IMR-90 (cell line): ENCODE data around the gene KITLG. TPM values are rescaled to one million over a fixed set of nuclear protein-coding genes. Genes with fewer than 3 reads are reported as not detected.

Experiments
- ATAC-seq: fragments of 200-7000 bp; cut with Tn5 transposase; 2 replicates; pipeline ENCODE4 v1.9.1; 2020; ENCODE audit warnings: low read depth, mild to moderate bottlenecking, moderate library complexity
- BruUV-seq: library from RNA; stranded (reverse); fragments of 400-500 nt; replicated peaks from 2 replicates; lab custom pipeline; 2021; lab: Mats Ljungman, UMichigan
- CTCF ChIA-PET: fragments of 300-600 bp; formaldehyde crosslinking; extraction: SDS; loops from one replicate; lab custom pipeline; 2021; ENCODE audit warnings: antibody characterized with exemption; lab: Yijun Ruan, JAX
- POLR2A ChIA-PET: fragments of 300-600 bp; sonication (Branson Sonifier 250); formaldehyde crosslinking; loops from one replicate; lab custom pipeline; 2022; ENCODE audit warnings: antibody characterized with exemption; ENCODE audit not compliant: unreplicated experiment; lab: Charles Lee
- DNase-seq: peaks from one replicate; pipeline ENCODE4 v3.0.0; 2013
- H2AFZ ChIP-seq: replicated peaks from 2 replicates; pipeline ENCODE3; 2013; ENCODE audit warnings: low read length, mild to moderate bottlenecking; ENCODE audit not compliant: poor library complexity
- H2AK5ac ChIP-seq: 2 replicates; pipeline ENCODE4 v1.6.1; 2013; ENCODE audit warnings: low read depth, low read length, inconsistent platforms
- H2AK9ac ChIP-seq: replicated peaks from 2 replicates; pipeline ENCODE3; 2013; ENCODE audit warnings: mild to moderate bottlenecking, low read depth, low read length, moderate library complexity; ENCODE audit not compliant: poor library complexity
- H2BK120ac ChIP-seq: 2 replicates; pipeline ENCODE4 v1.6.1; 2013; ENCODE audit warnings: low read depth, low read length, inconsistent platforms
- H2BK15ac ChIP-seq: 3 replicates; pipeline ENCODE4 v1.6.1; 2013; ENCODE audit warnings: low read depth, low read length, inconsistent platforms
- H2BK20ac ChIP-seq: 2 replicates; pipeline ENCODE4 v1.6.1; 2013; ENCODE audit warnings: low read depth, mild to moderate bottlenecking, inconsistent platforms, low read length, moderate library complexity
- H2BK5ac ChIP-seq: 2 replicates; pipeline ENCODE4 v1.6.1; 2013; ENCODE audit warnings: mild to moderate bottlenecking, low read depth, low read length, inconsistent platforms; ENCODE audit not compliant: poor library complexity, severe bottlenecking
- H3K14ac ChIP-seq: replicated peaks from 2 replicates; pipeline ENCODE4 v1.6.1; 2013; ENCODE audit warnings: low read depth, low read length, inconsistent platforms
- H3K18ac ChIP-seq: 2 replicates; pipeline ENCODE4 v1.6.1; 2013; ENCODE audit warnings: low read depth, low read length, control low read depth
- H3K23ac ChIP-seq: 2 replicates; pipeline ENCODE4 v1.6.1; 2013; ENCODE audit warnings: low read depth, low read length, inconsistent platforms
- H3K27ac ChIP-seq: 2 replicates; pipeline ENCODE4 v1.5.1; 2013; ENCODE audit warnings: mild to moderate bottlenecking, control low read depth, low read length; ENCODE audit not compliant: insufficient read depth
- H3K27me3 ChIP-seq: 2 replicates; pipeline ENCODE4 v1.6.1; 2013; ENCODE audit warnings: low read length; ENCODE audit not compliant: control insufficient read depth, insufficient read depth
- H3K36me3 ChIP-seq: 2 replicates; pipeline ENCODE4 v1.6.1; 2013; ENCODE audit warnings: low read length, mixed read lengths; ENCODE audit not compliant: control insufficient read depth, insufficient read depth
- H3K4ac ChIP-seq: 2 replicates; pipeline ENCODE4 v1.6.1; 2013; ENCODE audit warnings: low read depth, low read length, inconsistent platforms
- H3K4me1 ChIP-seq: 2 replicates; pipeline ENCODE4 v1.6.1; 2013; ENCODE audit warnings: low read length, mixed read lengths; ENCODE audit not compliant: control insufficient read depth, insufficient read depth
- H3K4me2 ChIP-seq: 2 replicates; pipeline ENCODE4 v1.6.1; 2013; ENCODE audit warnings: low read depth, mild to moderate bottlenecking, control low read depth, low read length, moderate library complexity
- H3K4me3 ChIP-seq: 2 replicates; pipeline ENCODE4 v1.5.1; 2013; ENCODE audit warnings: low read depth, mild to moderate bottlenecking, control low read depth, low read length, moderate library complexity; ENCODE audit not compliant: insufficient read depth
- H3K56ac ChIP-seq: 2 replicates; pipeline ENCODE4 v1.6.1; 2013; ENCODE audit warnings: low read length, inconsistent platforms; ENCODE audit not compliant: insufficient read depth; ENCODE audit errors: extremely low read depth
- H3K79me1 ChIP-seq, 2 experiments: 2 replicates each; pipeline ENCODE4 v1.6.1; 2013; ENCODE audit warnings: low read length in 2 of 2, inconsistent platforms in 1 of 2, low read depth in 1 of 2
- H3K9ac ChIP-seq: 2 replicates; pipeline ENCODE4 v1.6.1; 2013; ENCODE audit warnings: low read depth, low read length, control low read depth
- H3K9me1 ChIP-seq: 2 replicates; pipeline ENCODE4 v1.6.1; 2013; ENCODE audit warnings: low read length, inconsistent platforms; ENCODE audit not compliant: insufficient read depth
- H3K9me3 ChIP-seq: 2 replicates; pipeline ENCODE4 v1.6.1; 2013; ENCODE audit warnings: low read length; ENCODE audit not compliant: control insufficient read depth, insufficient read depth
- H4K20me1 ChIP-seq: 2 replicates; pipeline ENCODE4 v1.6.1; 2013; ENCODE audit warnings: low read length, inconsistent platforms; ENCODE audit not compliant: insufficient read depth
- H4K5ac ChIP-seq: 2 replicates; pipeline ENCODE4 v1.6.1; 2013; ENCODE audit warnings: mild to moderate bottlenecking, low read depth, low read length, control low read depth
- H4K8ac ChIP-seq, 2 experiments: 2 replicates each; pipeline ENCODE4 v1.6.1; 2013; ENCODE audit warnings: low read depth in 2 of 2, low read length in 2 of 2, control low read depth in 1 of 2, inconsistent platforms in 1 of 2
- H4K91ac ChIP-seq: 2 replicates; pipeline ENCODE4 v1.6.1; 2013; ENCODE audit warnings: low read depth, low read length, inconsistent platforms; ENCODE audit not compliant: insufficient read depth
- BHLHE40 ChIP-seq: fragments of 150-350 bp; IDR thresholded peaks from 2 replicates; pipeline ENCODE4 v1.6.1; 2016; ENCODE audit warnings: mild to moderate bottlenecking, low read depth, low read length
- CEBPB ChIP-seq: IDR thresholded peaks from 2 replicates; pipeline ENCODE4 v1.6.1; 2012; ENCODE audit warnings: low read depth, low read length, improper control_type of control experiment
- MAZ ChIP-seq: IDR thresholded peaks from 2 replicates; pipeline ENCODE4 v1.6.1; 2012; ENCODE audit warnings: low read depth, mild to moderate bottlenecking, low read length, improper control_type of control experiment, moderate library complexity, borderline replicate concordance
- MXI1 ChIP-seq: IDR thresholded peaks from 2 replicates; pipeline ENCODE4 v1.6.1; 2012; ENCODE audit warnings: low read depth, mild to moderate bottlenecking, low read length, moderate library complexity, borderline replicate concordance
- POLR2A ChIP-seq: IDR thresholded peaks from 2 replicates; pipeline ENCODE4 v1.6.1; 2012; ENCODE audit warnings: mild to moderate bottlenecking, low read depth, low read length
- RFX5 ChIP-seq: IDR thresholded peaks from 2 replicates; pipeline ENCODE4 v1.8.0; 2012; ENCODE audit warnings: low read depth, mild to moderate bottlenecking, low read length, moderate library complexity
- SMC3 ChIP-seq: fragments of 150-350 bp; IDR thresholded peaks from 2 replicates; pipeline ENCODE4 v1.6.1; 2016; ENCODE audit warnings: low read depth, mild to moderate bottlenecking, antibody characterized with exemption, low read length, moderate library complexity
- WGBS, 2 experiments: methylation state at CpG; one replicate each; pipeline versions ENCODE4 v1.1.5 to v1.1.7; 2013; ENCODE audit warnings: missing lambda C conversion rate in 2 of 2; ENCODE audit not compliant: insufficient read length in 1 of 2; ENCODE audit errors: extremely low coverage in 2 of 2; 5-methylcytosine and 5-hydroxymethylcytosine counted together
- dilution Hi-C: fragments of 300-500 bp; cut with HindIII; formaldehyde crosslinking; loops from one replicate; pipeline ENCODE4 v1.14.3; 2018; ENCODE audit warnings: low sequenced_read_pairs; ENCODE audit not compliant: unreplicated experiment
- in situ Hi-C: fragments of 300-500 bp; cut with MboI; formaldehyde crosslinking; loops from 3 replicates; pipeline ENCODE4 v1.14.3; 2019; ENCODE audit warnings: low sequenced_read_pairs, inconsistent platforms, mixed read lengths
- intact Hi-C: fragments of 100-400 bp; cut with micrococcal nuclease; formaldehyde crosslinking; loops from 2 replicates; pipeline ENCODE4 v1.10.0; 2022
- polyA plus RNA-seq, 3 experiments: library from polyadenylated mRNA; depleted of rRNA; stranded (reverse); fragments of >200 nt; gene quantifications; 2 replicates each; pipeline ENCODE4 v1.2.3, GENCODE V29; 2012; ENCODE audit warnings: low replicate concordance in 1 of 3
- total RNA-seq: library from RNA; depleted of rRNA; stranded (reverse); fragments of >200 nt; gene quantifications from 2 replicates; pipeline ENCODE4 v1.2.3, GENCODE V29; 2012
- TF ChIP-seq, protein P1 (sequence below): conservative IDR thresholded peaks from 2 replicates; pipeline ENCODE4 v1.5.1; 2012; ENCODE audit warnings: mild to moderate bottlenecking, low read depth, low read length, improper control_type of control experiment
- TF ChIP-seq, protein P2 (sequence below): fragments of 150-350 bp; IDR thresholded peaks from 2 replicates; pipeline ENCODE4 v1.6.1; 2016; ENCODE audit warnings: low read depth, mild to moderate bottlenecking, low read length, moderate library complexity, borderline replicate concordance
- TF ChIP-seq, protein P3 (sequence below): fragments of 150-350 bp; IDR thresholded peaks from 2 replicates; pipeline ENCODE4 v1.6.1; 2017; ENCODE audit warnings: mild to moderate bottlenecking, antibody characterized with exemption, low read length, low read depth

KITLG gene
- total and polyA plus RNA-seq, 2 of the 4 experiments (the other 2 are of a cell fraction) = 14.5 to 87.5 TPM

DNA sequence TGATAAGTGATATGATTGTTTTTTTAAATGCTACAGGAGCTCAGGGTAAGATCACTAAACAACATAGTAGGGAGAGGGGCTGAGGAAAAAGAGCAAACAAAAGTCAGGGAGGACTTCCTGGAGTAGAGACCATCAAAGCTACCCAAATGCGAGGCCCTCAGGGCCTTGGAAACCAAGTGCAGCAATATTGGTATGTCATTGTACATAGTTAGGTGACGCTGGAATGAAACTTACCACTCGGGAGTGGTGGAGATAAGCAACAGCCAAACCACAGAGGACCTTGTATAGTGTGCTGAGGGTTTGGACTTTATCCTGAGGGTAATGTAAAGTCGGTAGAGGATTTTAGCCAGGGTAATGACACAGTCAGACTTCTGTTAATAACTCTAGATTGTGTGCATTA is 13.8 kb downstream of the KITLG start:
- POLR2A ChIA-PET = no interaction called here
- H3K56ac ChIP-seq = no peak overlapping the region
- H3K4me3 ChIP-seq = no peak overlapping the region
- 44% methylated on average over 3 of the region's 4 CpGs; no CpG with 5 or more reads in 1 of the 2 experiments for WGBS, 2 experiments
- no peak overlapping the region for H4K91ac ChIP-seq
- H2BK15ac ChIP-seq = no peak overlapping the region
- no peak overlapping the region for H2AK9ac ChIP-seq
- no TSS peak for BruUV-seq
- CTCF ChIA-PET = no interaction called here
- in situ Hi-C loops (no loop called here), intact Hi-C loops (no loop called here), dilution Hi-C loops (no loop called here)
- H4K20me1 ChIP-seq = peaks cover 8% of the 10 kb centered on the region; the same call in 1 of the 2 replicates
- H3K9ac ChIP-seq = no peak overlapping the region
- no peaks in the 10 kb centered on the region for H3K9me3 ChIP-seq
- TF ChIP-seq, protein P1, sequence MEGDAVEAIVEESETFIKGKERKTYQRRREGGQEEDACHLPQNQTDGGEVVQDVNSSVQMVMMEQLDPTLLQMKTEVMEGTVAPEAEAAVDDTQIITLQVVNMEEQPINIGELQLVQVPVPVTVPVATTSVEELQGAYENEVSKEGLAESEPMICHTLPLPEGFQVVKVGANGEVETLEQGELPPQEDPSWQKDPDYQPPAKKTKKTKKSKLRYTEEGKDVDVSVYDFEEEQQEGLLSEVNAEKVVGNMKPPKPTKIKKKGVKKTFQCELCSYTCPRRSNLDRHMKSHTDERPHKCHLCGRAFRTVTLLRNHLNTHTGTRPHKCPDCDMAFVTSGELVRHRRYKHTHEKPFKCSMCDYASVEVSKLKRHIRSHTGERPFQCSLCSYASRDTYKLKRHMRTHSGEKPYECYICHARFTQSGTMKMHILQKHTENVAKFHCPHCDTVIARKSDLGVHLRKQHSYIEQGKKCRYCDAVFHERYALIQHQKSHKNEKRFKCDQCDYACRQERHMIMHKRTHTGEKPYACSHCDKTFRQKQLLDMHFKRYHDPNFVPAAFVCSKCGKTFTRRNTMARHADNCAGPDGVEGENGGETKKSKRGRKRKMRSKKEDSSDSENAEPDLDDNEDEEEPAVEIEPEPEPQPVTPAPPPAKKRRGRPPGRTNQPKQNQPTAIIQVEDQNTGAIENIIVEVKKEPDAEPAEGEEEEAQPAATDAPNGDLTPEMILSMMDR = no peak
- TF ChIP-seq, protein P2, sequence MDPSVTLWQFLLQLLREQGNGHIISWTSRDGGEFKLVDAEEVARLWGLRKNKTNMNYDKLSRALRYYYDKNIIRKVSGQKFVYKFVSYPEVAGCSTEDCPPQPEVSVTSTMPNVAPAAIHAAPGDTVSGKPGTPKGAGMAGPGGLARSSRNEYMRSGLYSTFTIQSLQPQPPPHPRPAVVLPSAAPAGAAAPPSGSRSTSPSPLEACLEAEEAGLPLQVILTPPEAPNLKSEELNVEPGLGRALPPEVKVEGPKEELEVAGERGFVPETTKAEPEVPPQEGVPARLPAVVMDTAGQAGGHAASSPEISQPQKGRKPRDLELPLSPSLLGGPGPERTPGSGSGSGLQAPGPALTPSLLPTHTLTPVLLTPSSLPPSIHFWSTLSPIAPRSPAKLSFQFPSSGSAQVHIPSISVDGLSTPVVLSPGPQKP = no peak
- no peak for TF ChIP-seq MAZ
- no peak for TF ChIP-seq BHLHE40
- TF ChIP-seq SMC3 = no peak
- TF ChIP-seq, protein P3, sequence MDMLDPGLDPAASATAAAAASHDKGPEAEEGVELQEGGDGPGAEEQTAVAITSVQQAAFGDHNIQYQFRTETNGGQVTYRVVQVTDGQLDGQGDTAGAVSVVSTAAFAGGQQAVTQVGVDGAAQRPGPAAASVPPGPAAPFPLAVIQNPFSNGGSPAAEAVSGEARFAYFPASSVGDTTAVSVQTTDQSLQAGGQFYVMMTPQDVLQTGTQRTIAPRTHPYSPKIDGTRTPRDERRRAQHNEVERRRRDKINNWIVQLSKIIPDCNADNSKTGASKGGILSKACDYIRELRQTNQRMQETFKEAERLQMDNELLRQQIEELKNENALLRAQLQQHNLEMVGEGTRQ = no peak
- no peak for TF ChIP-seq POLR2A
- TF ChIP-seq RFX5 = no peak
- TF ChIP-seq MXI1 = no peak
- no peak for TF ChIP-seq CEBPB
- no peak overlapping the region for H2AFZ ChIP-seq
- no peak overlapping the region for H2AK5ac ChIP-seq
- H2BK5ac ChIP-seq = no peak overlapping the region
- H3K27ac ChIP-seq = no peak overlapping the region
- no peaks in the 10 kb centered on the region; the same call in 1 of the 2 replicates for H3K36me3 ChIP-seq
- peak overlapping the region; percentile 29; the same call in 1 of the 2 replicates for H3K23ac ChIP-seq
- peak overlapping the region; percentile 5; the same call in 1 of the 2 replicates for H3K18ac ChIP-seq
- peaks cover 21 to 61% of the 10 kb centered on the region in 2 experiments for H3K79me1 ChIP-seq
- H3K9me1 ChIP-seq = peaks cover 10% of the 10 kb centered on the region
- H2BK20ac ChIP-seq = no peak overlapping the region
- no peak overlapping the region for H3K4me2 ChIP-seq
- peak overlapping the region; percentile 12; the same call in 1 of the 2 replicates for H4K5ac ChIP-seq
- peaks cover 8% of the 10 kb centered on the region for H3K4me1 ChIP-seq
- no peak for ATAC-seq
- H4K8ac ChIP-seq = no peak overlapping the region
- H3K27me3 ChIP-seq = no peaks in the 10 kb centered on the region
- no peak overlapping the region for H2BK120ac ChIP-seq
- peak overlapping the region; percentile 25 for H3K14ac ChIP-seq
- H3K4ac ChIP-seq = peak overlapping the region; percentile 4; the same call in 1 of the 2 replicates
- DNase-seq = no peak
